ENCODE measurements around the gene GPR173. TPM values are rescaled to one million over a fixed set of nuclear protein-coding genes. Genes with fewer than 3 reads are reported as not detected.

GPR173 gene
- total RNA-seq, 3 donors from 2014 or later: 0.05 TPM; not detected in 2

Other genes with a start within 250 kb of the GPR173 start
- gene XAGE5, start 237.5 kb upstream of the GPR173 start, total RNA-seq: not detected
- not detected for gene XAGE3, start 180.7 kb upstream of the GPR173 start, total RNA-seq
- gene FAM156B, start 151.5 kb upstream of the GPR173 start, total RNA-seq: 10 to 100 TPM; 13.4 to 18.2 (median 14.2) TPM
- 10 to 100 TPM; 19.4 to 23.5 (median 20.9) TPM for gene FAM156A, start 90.3 kb upstream of the GPR173 start, total RNA-seq
- 10 to 100 TPM; 55.8 to 73.3 (median 69.3) TPM for gene TSPYL2, start 33.6 kb downstream of the GPR173 start, total RNA-seq
- gene KANTR, start 45.4 kb downstream of the GPR173 start, total RNA-seq: 1 to 10 TPM; 3.4 to 4.1 (median 3.6) TPM
- 100 to 1,000 TPM in 2 of 3 donors, 10 to 100 TPM in 1; 91.7 to 149 (median 115) TPM for gene KDM5C, start 176.4 kb downstream of the GPR173 start, total RNA-seq
- gene IQSEC2, start 232.8 kb downstream of the GPR173 start, total RNA-seq: 1 to 10 TPM in 1 of 3 donors, under 1 TPM in 2; 0.43 to 1.2 (median 0.46) TPM